Posterior cingulate gyrus (tissue), 11 donors: ENCODE data around the gene PKIB.

ENCODE experiments used
- DNase-seq, 10 donors: peaks; one replicate each; pipeline versions ENCODE4 v3.0.0 to v3.0.0-alpha.2; 2020 to 2021; ENCODE audit warnings: mixed read lengths in 3 of 10
- intact Hi-C: fragments of 100-400 bp; cut with DNase I; formaldehyde crosslinking; loops from one replicate; pipeline ENCODE4 v1.15.1; 2023

The PKIB gene

GRCh38 chr6:122663981-122664380 is 53.8 kb downstream of the PKIB start:
- no peak for DNase-seq
- intact Hi-C loops, result no loop called here

- intact Hi-C loops, result no loop called here
- DNase-seq, result no peak
These were observed 55.7 kb downstream of the PKIB start for GRCh38 chr6:122665929-122666328.

GRCh38 chr6:122666418-122666817 is 56.2 kb downstream of the PKIB start:
- no peak for DNase-seq

GRCh38 chr6:122669418-122669817 is 59.2 kb downstream of the PKIB start:
- intact Hi-C loops, result no loop called here
- DNase-seq, result no peak

More at GRCh38 chr6:122666418-122666817, 56.2 kb downstream of the PKIB start:
- intact Hi-C loops, result no loop called here

- DNase-seq, result no peak
- intact Hi-C loops, result no loop called here
These were observed 59.7 kb downstream of the PKIB start for GRCh38 chr6:122669868-122670267.

- no peak for DNase-seq
- intact Hi-C loops, result no loop called here
These were observed 61.0 kb downstream of the PKIB start for GRCh38 chr6:122671251-122671650.

- DNase-seq, result no peak
- intact Hi-C loops, result no loop called here
These were observed 63.2 kb downstream of the PKIB start for GRCh38 chr6:122673343-122673961.

GRCh38 chr6:122676146-122676545 is 65.9 kb downstream of the PKIB start:
- no peak for DNase-seq
- intact Hi-C loops, result no loop called here

GRCh38 chr6:122676688-122677087 is 66.5 kb downstream of the PKIB start:
- intact Hi-C loops, result no loop called here
- DNase-seq, result no peak

GRCh38 chr6:122677406-122677805 is 67.2 kb downstream of the PKIB start:
- intact Hi-C loops, result no loop called here
- no peak for DNase-seq

- intact Hi-C loops, result no loop called here
- peak in 1 of 10 donors; percentile 34 for DNase-seq
These were observed 68.6 kb downstream of the PKIB start for GRCh38 chr6:122678841-122679240.

GRCh38 chr6:122681705-122682104 is 71.5 kb downstream of the PKIB start:
- intact Hi-C loops, result no loop called here
- no peak for DNase-seq

- intact Hi-C loops, result no loop called here
- DNase-seq, result no peak
These were observed 73.9 kb downstream of the PKIB start for GRCh38 chr6:122683989-122684651.

- intact Hi-C loops, result no loop called here
These were observed 82.0 kb downstream of the PKIB start for GRCh38 chr6:122692175-122692598.

GRCh38 chr6:122692807-122693580 is 82.8 kb downstream of the PKIB start:
- intact Hi-C loops, result no loop called here

More at GRCh38 chr6:122692175-122692598, 82.0 kb downstream of the PKIB start:
- DNase-seq, result no peak

GRCh38 chr6:122694075-122694474 is 83.9 kb downstream of the PKIB start:
- intact Hi-C loops, result no loop called here
- DNase-seq, result no peak

More at GRCh38 chr6:122692807-122693580, 82.8 kb downstream of the PKIB start:
- no peak for DNase-seq

GRCh38 chr6:122694602-122695001 is 84.4 kb downstream of the PKIB start:
- intact Hi-C loops, result no loop called here
- DNase-seq, result no peak

GRCh38 chr6:122695188-122695587 is 85.0 kb downstream of the PKIB start:
- intact Hi-C loops, result no loop called here
- no peak for DNase-seq

GRCh38 chr6:122696079-122696478 is 85.9 kb downstream of the PKIB start:
- intact Hi-C loops, result no loop called here
- no peak for DNase-seq

GRCh38 chr6:122696853-122697252 is 86.6 kb downstream of the PKIB start:
- intact Hi-C loops, result no loop called here
- DNase-seq, result no peak

GRCh38 chr6:122697458-122697857 is 87.3 kb downstream of the PKIB start:
- intact Hi-C loops, result no loop called here
- DNase-seq, result no peak

GRCh38 chr6:122701666-122702065 is 91.5 kb downstream of the PKIB start:
- DNase-seq, result no peak
- intact Hi-C loops, result no loop called here
